DLD1 (cell line): ENCODE data around the gene ZCWPW1.
"Not testable (repeated sequence)": the region's sequence is repeated elsewhere in the genome, so short reads cannot be mapped to it uniquely, and the experiment has no call there.

Experiments used
- in situ Hi-C: cut with HindIII; loops from 2 replicates; pipeline ENCODE4 v1.10.0; 2017; ENCODE audit warnings: low sequenced_read_pairs

ZCWPW1 gene

GRCh38 chr7:100373870-100374598 is 54.5 kb downstream of the ZCWPW1 start:
- in situ Hi-C loops: not testable (repeated sequence)

GRCh38 chr7:100373261-100373831 is 55.2 kb downstream of the ZCWPW1 start, which contains the start of gene PILRA:
Gene PILRA (plus strand): TSS chr7:100373487. CDS start chr7:100373657, 170 bp downstream.
- in situ Hi-C loops: no loop called here

- in situ Hi-C loops: no loop called here
These were observed 55.8 kb downstream of the ZCWPW1 start for GRCh38 chr7:100372694-100373093.

GRCh38 chr7:100372256-100372655 is 56.2 kb downstream of the ZCWPW1 start:
- in situ Hi-C loops: no loop called here

GRCh38 chr7:100371561-100372171 is 56.8 kb downstream of the ZCWPW1 start:
- in situ Hi-C loops: no loop called here

GRCh38 chr7:100370746-100371145 is 57.8 kb downstream of the ZCWPW1 start:
- in situ Hi-C loops: no loop called here

- in situ Hi-C loops: no loop called here
These were observed 58.2 kb downstream of the ZCWPW1 start for GRCh38 chr7:100370303-100370702.

- in situ Hi-C loops: no loop called here
These were observed 59.4 kb downstream of the ZCWPW1 start for GRCh38 chr7:100369105-100369504.

- in situ Hi-C loops: no loop called here
These were observed 60.6 kb downstream of the ZCWPW1 start for GRCh38 chr7:100367676-100368613.

GRCh38 chr7:100367251-100367620 is 61.3 kb downstream of the ZCWPW1 start:
- in situ Hi-C loops: no loop called here

- in situ Hi-C loops: no loop called here
These were observed 61.9 kb downstream of the ZCWPW1 start for GRCh38 chr7:100366411-100367250.

- in situ Hi-C loops: not testable (repeated sequence)
These were observed 62.5 kb downstream of the ZCWPW1 start for GRCh38 chr7:100365998-100366367.

- in situ Hi-C loops: no loop called here
These were observed 64.0 kb downstream of the ZCWPW1 start for GRCh38 chr7:100364480-100364879.

GRCh38 chr7:100363797-100364196 is 64.7 kb downstream of the ZCWPW1 start:
- in situ Hi-C loops: not testable (repeated sequence)

GRCh38 chr7:100363098-100363497 is 65.4 kb downstream of the ZCWPW1 start:
- in situ Hi-C loops: no loop called here

GRCh38 chr7:100360135-100360854 is 68.2 kb downstream of the ZCWPW1 start:
- in situ Hi-C loops: no loop called here

- in situ Hi-C loops: no loop called here
These were observed 69.7 kb downstream of the ZCWPW1 start for GRCh38 chr7:100358857-100359212.

- in situ Hi-C loops: no loop called here
These were observed 70.3 kb downstream of the ZCWPW1 start, which contains the start of gene PILRB for GRCh38 chr7:100358027-100358856. Gene PILRB (plus strand): TSS chr7:100358117. CDS start chr7:100358303, 186 bp downstream.

- in situ Hi-C loops: no loop called here
These were observed 71.4 kb downstream of the ZCWPW1 start for GRCh38 chr7:100357131-100357561.
